ENCODE measurements around the gene PLA2G4A. TPM values are rescaled to one million over a fixed set of nuclear protein-coding genes. Genes with fewer than 3 reads are reported as not detected.

PLA2G4A gene
- polyA plus RNA-seq, 1 donor (not counting 4 experiments of a cell fraction or from before 2014, with no cell fraction given) = 29.2 TPM

- Histone ChIP-seq H3K27ac (ENCODE audit: control insufficient read depth, insufficient read depth, low read length) (no peak overlapping the region), H2AFZ (ENCODE audit: control insufficient read depth, low read length) (no peak overlapping the region), H3K79me2 (ENCODE audit: control insufficient read depth, insufficient read depth, low read length) (no peaks in the 10 kb centered on the region), H3K27me3 (ENCODE audit: control insufficient read depth, extremely low read depth, insufficient read depth, low read length) (no peaks in the 10 kb centered on the region), H3K4me2 (ENCODE audit: control insufficient read depth, extremely low read depth, insufficient read depth, low read depth, low read length) (no peak overlapping the region), H3K9me1 (ENCODE audit: control insufficient read depth, extremely low read depth, insufficient read depth, low read length) (no peaks in the 10 kb centered on the region), H3K9ac (ENCODE audit: control insufficient read depth, extremely low read depth, insufficient read depth, low read length) (no peak overlapping the region), H4K20me1 (ENCODE audit: control insufficient read depth, extremely low read depth, insufficient read depth, low read length) (no peaks in the 10 kb centered on the region), H3K9me3 (ENCODE audit: control insufficient read depth, low read depth, low read length) (no peaks in the 10 kb centered on the region), H3K4me3 (ENCODE audit: control insufficient read depth in 2 of 3, extremely low read depth in 1 of 3, insufficient read depth in 2 of 3, low read depth in 1 of 3, low read length in 3 of 3) (no peak overlapping the region), H3K36me3 (ENCODE audit: control insufficient read depth in 2 of 2, extremely low read depth in 1 of 2, insufficient read depth in 2 of 2, low read length in 2 of 2) (peaks cover 0 to 2% of the 10 kb centered on the region in 2 experiments), H3K4me1 (ENCODE audit: control insufficient read depth, extremely low read depth, insufficient read depth, low read length) (no peaks in the 10 kb centered on the region)
- dilution Hi-C loops (cut with MboI; ENCODE audit: extremely low pct_ligation_motif_present, low sequenced_read_pairs) = no loop called here
- TF ChIP-seq CTCF (optimal IDR thresholded peaks at IDR 0.05 in 1 of 3, IDR thresholded peaks at IDR 0.05 in 1 of 3, conservative IDR thresholded peaks at IDR 0.05 in 1 of 3; ENCODE audit: extremely low read depth in 1 of 3, insufficient read depth in 2 of 3, low read length in 3 of 3) (no peak), EZH2 (IDR thresholded peaks at IDR 0.05; ENCODE audit: low read length) (no peak)
- DNase-seq (ENCODE audit: low read depth, low spot score) (no peak), FAIRE-seq (no peak)
Measured at GRCh38 chr1:186958520-186958919, 129.8 kb downstream of the PLA2G4A start.

- H4K20me1 ChIP-seq (ENCODE audit: control insufficient read depth, extremely low read depth, insufficient read depth, low read length) = no peaks in the 10 kb centered on the region
- no peaks in the 10 kb centered on the region for H3K9me1 ChIP-seq (ENCODE audit: control insufficient read depth, extremely low read depth, insufficient read depth, low read length)
- H3K36me3 ChIP-seq (ENCODE audit: control insufficient read depth in 2 of 2, extremely low read depth in 1 of 2, insufficient read depth in 2 of 2, low read length in 2 of 2) = peaks cover 0 to 2% of the 10 kb centered on the region in 2 experiments
- TF ChIP-seq CTCF (optimal IDR thresholded peaks at IDR 0.05 in 1 of 3, IDR thresholded peaks at IDR 0.05 in 1 of 3, conservative IDR thresholded peaks at IDR 0.05 in 1 of 3; ENCODE audit: extremely low read depth in 1 of 3, insufficient read depth in 2 of 3, low read length in 3 of 3) = no peak
- no peak for TF ChIP-seq EZH2 (IDR thresholded peaks at IDR 0.05; ENCODE audit: low read length)
- no peak overlapping the region for H3K27ac ChIP-seq (ENCODE audit: control insufficient read depth, insufficient read depth, low read length)
- no peak for FAIRE-seq
- no peak overlapping the region for H2AFZ ChIP-seq (ENCODE audit: control insufficient read depth, low read length)
- H3K4me2 ChIP-seq (ENCODE audit: control insufficient read depth, extremely low read depth, insufficient read depth, low read depth, low read length) = no peak overlapping the region
- H3K9ac ChIP-seq (ENCODE audit: control insufficient read depth, extremely low read depth, insufficient read depth, low read length) = no peak overlapping the region
- H3K79me2 ChIP-seq (ENCODE audit: control insufficient read depth, insufficient read depth, low read length) = no peaks in the 10 kb centered on the region
- dilution Hi-C loops (cut with MboI; ENCODE audit: extremely low pct_ligation_motif_present, low sequenced_read_pairs) = no loop called here
- no peaks in the 10 kb centered on the region for H3K27me3 ChIP-seq (ENCODE audit: control insufficient read depth, extremely low read depth, insufficient read depth, low read length)
- DNase-seq (ENCODE audit: low read depth, low spot score) = no peak
- no peaks in the 10 kb centered on the region for H3K9me3 ChIP-seq (ENCODE audit: control insufficient read depth, low read depth, low read length)
- H3K4me1 ChIP-seq (ENCODE audit: control insufficient read depth, extremely low read depth, insufficient read depth, low read length) = no peaks in the 10 kb centered on the region
- H3K4me3 ChIP-seq (ENCODE audit: control insufficient read depth in 2 of 3, extremely low read depth in 1 of 3, insufficient read depth in 2 of 3, low read depth in 1 of 3, low read length in 3 of 3) = no peak overlapping the region
Measured at GRCh38 chr1:186960861-186961260, 132.1 kb downstream of the PLA2G4A start.

Data from keratinocyte (primary cell).